B cell (primary cell): ENCODE data around the gene KIAA1217.

Experiments used
- EZH2 ChIP-seq: IDR thresholded peaks from 2 replicates; pipeline ENCODE4 v1.6.1; 2012; ENCODE audit warnings: borderline replicate concordance, low read depth, mild to moderate bottlenecking, moderate library complexity, low read length; ENCODE audit not compliant: insufficient read depth, poor library complexity, severe bottlenecking
- TF ChIP-seq, protein P1 (sequence below): fragments of 200-600 bp; IDR thresholded peaks from one replicate; pipeline ENCODE4 v1.8.0; 2022; ENCODE audit warnings: antibody characterized with exemption, mild to moderate bottlenecking

DNA sequence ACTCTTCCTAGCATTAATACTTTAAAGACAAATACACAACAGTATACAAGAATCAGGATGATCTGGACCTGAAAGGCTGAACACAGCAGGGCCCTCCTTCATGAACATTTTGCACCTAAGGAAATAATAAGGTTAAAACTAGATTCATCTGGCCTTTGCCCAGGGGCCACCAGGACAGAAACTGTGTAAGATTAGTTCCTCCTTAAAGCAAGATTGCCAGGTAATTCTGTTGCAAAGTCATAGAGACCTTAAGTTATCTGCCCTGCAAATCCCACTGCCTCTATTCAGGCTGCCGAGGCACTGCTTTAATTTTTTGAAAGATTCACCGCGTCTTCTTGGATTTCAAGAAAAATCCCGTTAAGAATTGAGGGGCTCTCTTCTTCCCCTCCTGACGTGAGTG, 1.6 kb upstream of the KIAA1217 start:
- TF ChIP-seq, protein P1, sequence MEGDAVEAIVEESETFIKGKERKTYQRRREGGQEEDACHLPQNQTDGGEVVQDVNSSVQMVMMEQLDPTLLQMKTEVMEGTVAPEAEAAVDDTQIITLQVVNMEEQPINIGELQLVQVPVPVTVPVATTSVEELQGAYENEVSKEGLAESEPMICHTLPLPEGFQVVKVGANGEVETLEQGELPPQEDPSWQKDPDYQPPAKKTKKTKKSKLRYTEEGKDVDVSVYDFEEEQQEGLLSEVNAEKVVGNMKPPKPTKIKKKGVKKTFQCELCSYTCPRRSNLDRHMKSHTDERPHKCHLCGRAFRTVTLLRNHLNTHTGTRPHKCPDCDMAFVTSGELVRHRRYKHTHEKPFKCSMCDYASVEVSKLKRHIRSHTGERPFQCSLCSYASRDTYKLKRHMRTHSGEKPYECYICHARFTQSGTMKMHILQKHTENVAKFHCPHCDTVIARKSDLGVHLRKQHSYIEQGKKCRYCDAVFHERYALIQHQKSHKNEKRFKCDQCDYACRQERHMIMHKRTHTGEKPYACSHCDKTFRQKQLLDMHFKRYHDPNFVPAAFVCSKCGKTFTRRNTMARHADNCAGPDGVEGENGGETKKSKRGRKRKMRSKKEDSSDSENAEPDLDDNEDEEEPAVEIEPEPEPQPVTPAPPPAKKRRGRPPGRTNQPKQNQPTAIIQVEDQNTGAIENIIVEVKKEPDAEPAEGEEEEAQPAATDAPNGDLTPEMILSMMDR, result no peak
- TF ChIP-seq EZH2, result no peak
